KG1 (cell line): ENCODE measurements around the gene CDCA3.

Experiments used
- DNase-seq: peaks from one replicate; lab custom pipeline; 2025; lab: John Stamatoyannopoulos, UW

Gene CDCA3

GRCh38 chr12:6831450-6831995 is 19.6 kb downstream of the CDCA3 start:
- DNase-seq, result no peak

GRCh38 chr12:6830999-6831398 is 20.1 kb downstream of the CDCA3 start:
- no peak for DNase-seq

GRCh38 chr12:6830286-6830890 is 20.7 kb downstream of the CDCA3 start:
- DNase-seq, result no peak

- peak; percentile 13 for DNase-seq
These were observed 21.4 kb downstream of the CDCA3 start for GRCh38 chr12:6829536-6830220.

- DNase-seq, result no peak
These were observed 22.1 kb downstream of the CDCA3 start for GRCh38 chr12:6828781-6829535.

- DNase-seq, result no peak
These were observed 22.9 kb downstream of the CDCA3 start, which contains the start of gene P3H3 for GRCh38 chr12:6827982-6828780. Gene P3H3 (plus strand): TSS chr12:6828407. CDS start chr12:6828441, 34 bp downstream.

- no peak for DNase-seq
These were observed 23.6 kb downstream of the CDCA3 start for GRCh38 chr12:6827437-6827911.

- DNase-seq, result no peak
These were observed 24.2 kb downstream of the CDCA3 start for GRCh38 chr12:6826734-6827436.

- no peak for DNase-seq
These were observed 24.9 kb downstream of the CDCA3 start for GRCh38 chr12:6826125-6826733.

GRCh38 chr12:6825398-6826124 is 25.5 kb downstream of the CDCA3 start:
- peak; percentile 20 for DNase-seq

GRCh38 chr12:6824901-6825381 is 26.1 kb downstream of the CDCA3 start:
- no peak for DNase-seq

GRCh38 chr12:6824085-6824775 is 26.9 kb downstream of the CDCA3 start:
- no peak for DNase-seq

- DNase-seq, result no peak
These were observed 27.7 kb downstream of the CDCA3 start for GRCh38 chr12:6823182-6824084.

- no peak for DNase-seq
These were observed 28.5 kb downstream of the CDCA3 start for GRCh38 chr12:6822426-6823135.

GRCh38 chr12:6821591-6822425 is 29.3 kb downstream of the CDCA3 start, which contains the start of gene GPR162:
Gene GPR162 (plus strand): TSS chr12:6821821. CDS start chr12:6823899, 2,078 bp downstream.
- no peak for DNase-seq

- no peak for DNase-seq
These were observed 30.9 kb downstream of the CDCA3 start for GRCh38 chr12:6820166-6820565.
